H9 (cell line): ENCODE results near the gene LPCAT3. TPM values are rescaled to one million over a fixed set of nuclear protein-coding genes. Genes with fewer than 3 reads are reported as not detected.

Experiments
- DNase-seq: peaks from one replicate; pipeline ENCODE4 v3.0.0-alpha.2; 2017
- H2AFZ ChIP-seq: one replicate; pipeline ENCODE4 v1.6.1; 2013; ENCODE audit warnings: mild to moderate bottlenecking, low read length, control low read depth, moderate library complexity
- H2AK5ac ChIP-seq: 2 replicates; pipeline ENCODE4 v1.6.1; 2013; ENCODE audit warnings: low read length, control low read depth, mixed read lengths; ENCODE audit not compliant: insufficient read length
- H2BK120ac ChIP-seq: one replicate; pipeline ENCODE4 v1.6.1; 2013; ENCODE audit warnings: low read depth, mild to moderate bottlenecking, low read length, control low read depth, inconsistent platforms; ENCODE audit not compliant: poor library complexity, severe bottlenecking
- H2BK12ac ChIP-seq: 2 replicates; pipeline ENCODE4 v1.6.1; 2013; ENCODE audit warnings: low read length, control low read depth, mixed read lengths, low read depth; ENCODE audit not compliant: insufficient read length
- H2BK15ac ChIP-seq: 2 replicates; pipeline ENCODE4 v1.6.1; 2013; ENCODE audit warnings: low read depth, low read length, control low read depth
- H2BK20ac ChIP-seq: one replicate; pipeline ENCODE4 v1.6.1; 2013; ENCODE audit warnings: low read depth, mild to moderate bottlenecking, low read length, control low read depth, inconsistent platforms; ENCODE audit not compliant: poor library complexity, severe bottlenecking
- H2BK5ac ChIP-seq: 2 replicates; pipeline ENCODE4 v1.6.1; 2013; ENCODE audit warnings: low read length, control low read depth, mixed read lengths; ENCODE audit not compliant: insufficient read length
- H3K14ac ChIP-seq: 2 replicates; pipeline ENCODE4 v1.6.1; 2013; ENCODE audit warnings: low read length, control low read depth; ENCODE audit not compliant: insufficient read depth
- H3K18ac ChIP-seq: 2 replicates; pipeline ENCODE4 v1.6.1; 2013; ENCODE audit warnings: low read depth, mild to moderate bottlenecking, mixed read lengths, low read length, control low read depth; ENCODE audit not compliant: insufficient read length
- H3K23ac ChIP-seq: 2 replicates; pipeline ENCODE4 v1.6.1; 2013; ENCODE audit warnings: low read length, control low read depth, mixed read lengths, low read depth; ENCODE audit not compliant: insufficient read length
- H3K23me2 ChIP-seq: 2 replicates; pipeline ENCODE4 v1.6.1; 2013; ENCODE audit warnings: low read depth, mild to moderate bottlenecking, mixed read lengths, low read length, control low read depth; ENCODE audit not compliant: insufficient read length, poor library complexity, severe bottlenecking
- H3K27ac ChIP-seq: 2 replicates; pipeline ENCODE4 v1.5.1; 2013; ENCODE audit warnings: low read length, control low read depth, mixed read lengths, low read depth; ENCODE audit not compliant: insufficient read length
- H3K27me3 ChIP-seq: 2 replicates; pipeline ENCODE4 v1.6.1; 2013; ENCODE audit warnings: low read length, control low read depth, inconsistent platforms; ENCODE audit not compliant: insufficient read depth
- H3K4ac ChIP-seq: 2 replicates; pipeline ENCODE4 v1.6.1; 2013; ENCODE audit warnings: low read depth, mild to moderate bottlenecking, control low read depth, inconsistent platforms, low read length, moderate library complexity
- H3K4me1 ChIP-seq: 2 replicates; pipeline ENCODE4 v1.6.1; 2013; ENCODE audit warnings: low read length, control low read depth, inconsistent platforms; ENCODE audit not compliant: insufficient read depth
- H3K4me2 ChIP-seq: 2 replicates; pipeline ENCODE4 v1.6.1; 2013; ENCODE audit warnings: low read length, control low read depth, mixed read lengths; ENCODE audit not compliant: insufficient read length, insufficient read depth
- H3K56ac ChIP-seq: 2 replicates; pipeline ENCODE4 v1.6.1; 2013; ENCODE audit warnings: low read depth, mild to moderate bottlenecking, mixed read lengths, low read length, control low read depth; ENCODE audit not compliant: insufficient read length
- H3K79me1 ChIP-seq: 2 replicates; pipeline ENCODE4 v1.6.1; 2013; ENCODE audit warnings: low read depth, mild to moderate bottlenecking, moderate library complexity, low read length, control low read depth, inconsistent platforms; ENCODE audit not compliant: insufficient read depth, poor library complexity, severe bottlenecking
- H3K79me2 ChIP-seq: 2 replicates; pipeline ENCODE4 v1.6.1; 2013; ENCODE audit warnings: low read length, control low read depth, inconsistent platforms; ENCODE audit not compliant: insufficient read depth
- H3K9ac ChIP-seq: 2 replicates; pipeline ENCODE4 v1.6.1; 2013; ENCODE audit warnings: low read length, control low read depth, mixed read lengths; ENCODE audit not compliant: insufficient read length; ENCODE audit errors: extremely low read depth
- H3K9me3 ChIP-seq: one replicate; pipeline ENCODE4 v1.6.1; 2013; ENCODE audit warnings: low read depth, low read length, inconsistent platforms; ENCODE audit not compliant: control insufficient read depth
- H3T11ph ChIP-seq: one replicate; pipeline ENCODE4 v1.6.1; 2013; ENCODE audit warnings: mild to moderate bottlenecking, low read length, control low read depth, inconsistent platforms
- H4K20me1 ChIP-seq: one replicate; pipeline ENCODE4 v1.6.1; 2013; ENCODE audit not compliant: control insufficient read depth, insufficient read length, insufficient read depth
- H4K5ac ChIP-seq: 2 replicates; pipeline ENCODE4 v1.6.1; 2013; ENCODE audit warnings: low read depth, mild to moderate bottlenecking, mixed read lengths, low read length, control low read depth; ENCODE audit not compliant: insufficient read length
- H4K8ac ChIP-seq: replicated peaks from 2 replicates; pipeline ENCODE4 v1.6.1; 2013; ENCODE audit warnings: low read length, control low read depth, mixed read lengths, low read depth; ENCODE audit not compliant: insufficient read length
- H4K91ac ChIP-seq: 2 replicates; pipeline ENCODE4 v1.6.1; 2013; ENCODE audit warnings: low read depth, mild to moderate bottlenecking, moderate library complexity, mixed read lengths, low read length, control low read depth; ENCODE audit not compliant: insufficient read length
- H3K27ac Mint-ChIP-seq, 3 experiments: 2 replicates in 2 of 3; 3 replicates in 1 of 3; pipeline ENCODE4 v1.8.0; 2020 to 2021; ENCODE audit warnings: mixed read lengths in 3 of 3, mild to moderate bottlenecking in 1 of 3, moderate library complexity in 1 of 3
- H3K27me3 Mint-ChIP-seq: 2 replicates; pipeline ENCODE4 v1.8.0; 2021; ENCODE audit warnings: low read depth, mild to moderate bottlenecking, moderate library complexity, mixed read lengths
- H3K36me3 Mint-ChIP-seq, 3 experiments: 2 replicates in 2 of 3; 3 replicates in 1 of 3; pipeline ENCODE4 v1.8.0; 2020 to 2021; ENCODE audit warnings: low read depth in 3 of 3, mixed read lengths in 3 of 3; ENCODE audit not compliant: insufficient read depth in 1 of 3
- H3K4me1 Mint-ChIP-seq, 2 experiments: 2 replicates each; pipeline ENCODE4 v1.8.0; 2020; ENCODE audit warnings: mixed read lengths in 2 of 2
- H3K4me3 Mint-ChIP-seq, 2 experiments: 2 replicates in 1 of 2; 3 replicates in 1 of 2; pipeline ENCODE4 v1.8.0; 2020 to 2021; ENCODE audit warnings: mild to moderate bottlenecking in 2 of 2, mixed read lengths in 2 of 2, moderate library complexity in 1 of 2
- H3K9me3 Mint-ChIP-seq, 2 experiments: 2 replicates in 1 of 2; 3 replicates in 1 of 2; pipeline ENCODE4 v1.8.0; 2020; ENCODE audit warnings: mild to moderate bottlenecking in 2 of 2, mixed read lengths in 2 of 2, moderate library complexity in 1 of 2
- WGBS: extraction: QIAGEN DNeasy Blood & Tissue Kit; methylation state at CpG from one replicate; pipeline ENCODE4 v1.1.7; 2013; ENCODE audit warnings: missing lambda C conversion rate, low lambda C conversion rate, mixed read lengths; ENCODE audit not compliant: insufficient read length; ENCODE audit errors: extremely low coverage; 5-methylcytosine and 5-hydroxymethylcytosine counted together
- total RNA-seq: library from RNA; stranded (reverse); gene quantifications from 2 replicates; pipeline ENCODE4 v1.2.1, GENCODE V29; 2021
- TF ChIP-seq, protein P1 (sequence below): fragments of 200-600 bp; sonication (generic); conservative IDR thresholded peaks from 3 replicates; pipeline ENCODE4 v1.8.0; 2021; ENCODE audit warnings: antibody characterized with exemption, mild to moderate bottlenecking

The LPCAT3 gene
- total RNA-seq, 1 experiment from 2014 or later = 47.7 TPM

DNA sequence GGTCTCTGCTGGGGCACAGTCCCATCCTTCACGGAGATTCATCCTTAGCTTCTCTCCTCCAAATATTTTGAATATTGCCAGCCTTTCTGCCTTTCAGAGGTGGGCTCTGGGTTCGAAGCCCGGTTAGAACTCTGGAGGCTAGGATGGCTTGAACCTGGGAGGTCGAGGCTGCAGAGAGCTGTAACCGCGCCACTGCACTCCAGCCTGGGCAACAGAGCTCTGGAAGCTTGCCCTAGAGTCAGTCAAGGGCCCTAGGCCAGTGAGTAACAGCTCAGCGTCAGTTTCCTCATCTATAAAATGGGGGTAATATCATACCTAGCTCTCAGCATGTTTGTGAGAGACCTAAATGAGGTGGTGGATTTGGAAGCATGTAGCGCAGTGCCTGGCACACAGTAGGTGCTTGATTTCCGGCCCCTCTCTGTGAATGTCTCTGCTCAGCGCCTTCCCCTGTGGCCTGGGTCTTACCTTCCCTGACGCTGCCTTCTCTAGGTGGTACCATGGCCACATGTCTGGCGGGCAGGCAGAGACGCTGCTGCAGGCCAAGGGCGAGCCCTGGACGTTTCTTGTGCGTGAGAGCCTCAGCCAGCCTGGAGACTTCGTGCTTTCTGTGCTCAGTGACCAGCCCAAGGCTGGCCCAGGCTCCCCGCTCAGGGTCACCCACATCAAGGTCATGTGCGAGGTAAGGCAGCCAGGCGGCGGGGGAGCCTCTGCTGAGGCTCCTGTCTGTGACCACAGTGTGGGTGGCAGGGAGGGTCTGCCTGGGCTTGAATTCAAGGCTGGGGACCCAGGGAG, 63.8 kb downstream of the LPCAT3 start:
- H3K4me3 Mint-ChIP-seq = no peak overlapping the region

More for the DNA sequence above, 63.8 kb downstream of the LPCAT3 start:
- Histone ChIP-seq H2AK5ac (no peak overlapping the region), H3K56ac (no peak overlapping the region), H3K79me1 (no peaks in the 10 kb centered on the region), H3K4me1 (peaks cover 2% of the 10 kb centered on the region; the same call in 1 of the 2 replicates), H3K23me2 (no peaks in the 10 kb centered on the region), H3K23ac (no peak overlapping the region), H3K9ac (no peak overlapping the region), H2BK20ac (no peak overlapping the region), H3K4me2 (no peak overlapping the region), H2BK5ac (no peak overlapping the region), H4K91ac (no peak overlapping the region), H3K14ac (no peak overlapping the region), H4K20me1 (no peaks in the 10 kb centered on the region), H2AFZ (no peak overlapping the region), H3K18ac (no peak overlapping the region), H4K8ac (no peak overlapping the region), H4K5ac (no peak overlapping the region), H3K27ac (no peak overlapping the region), H3K27me3 (no peaks in the 10 kb centered on the region), H2BK15ac (no peak overlapping the region), H3K9me3 (no peaks in the 10 kb centered on the region), H2BK12ac (no peak overlapping the region), H3T11ph (no peak overlapping the region), H3K79me2 (no peaks in the 10 kb centered on the region), H3K4ac (no peak overlapping the region), H2BK120ac (no peak overlapping the region)
- TF ChIP-seq, protein P1, sequence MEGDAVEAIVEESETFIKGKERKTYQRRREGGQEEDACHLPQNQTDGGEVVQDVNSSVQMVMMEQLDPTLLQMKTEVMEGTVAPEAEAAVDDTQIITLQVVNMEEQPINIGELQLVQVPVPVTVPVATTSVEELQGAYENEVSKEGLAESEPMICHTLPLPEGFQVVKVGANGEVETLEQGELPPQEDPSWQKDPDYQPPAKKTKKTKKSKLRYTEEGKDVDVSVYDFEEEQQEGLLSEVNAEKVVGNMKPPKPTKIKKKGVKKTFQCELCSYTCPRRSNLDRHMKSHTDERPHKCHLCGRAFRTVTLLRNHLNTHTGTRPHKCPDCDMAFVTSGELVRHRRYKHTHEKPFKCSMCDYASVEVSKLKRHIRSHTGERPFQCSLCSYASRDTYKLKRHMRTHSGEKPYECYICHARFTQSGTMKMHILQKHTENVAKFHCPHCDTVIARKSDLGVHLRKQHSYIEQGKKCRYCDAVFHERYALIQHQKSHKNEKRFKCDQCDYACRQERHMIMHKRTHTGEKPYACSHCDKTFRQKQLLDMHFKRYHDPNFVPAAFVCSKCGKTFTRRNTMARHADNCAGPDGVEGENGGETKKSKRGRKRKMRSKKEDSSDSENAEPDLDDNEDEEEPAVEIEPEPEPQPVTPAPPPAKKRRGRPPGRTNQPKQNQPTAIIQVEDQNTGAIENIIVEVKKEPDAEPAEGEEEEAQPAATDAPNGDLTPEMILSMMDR = no peak
- Mint-ChIP-seq H3K9me3 (no peaks in the 10 kb centered on the region), H3K36me3 (peaks cover 0 to 6% (median 0%) of the 10 kb centered on the region in 3 experiments; a peak in 4 of 7 replicates), H3K4me1 (peaks cover 19 to 33% of the 10 kb centered on the region in 2 experiments), H3K27ac (peak overlapping the region; percentile 40 to 65 (median 49); a peak in 4 of 7 replicates), H3K27me3 (no peaks in the 10 kb centered on the region; the same call in 1 of the 2 replicates)
- DNase-seq = no peak
- no CpG with 5 or more reads among the region's 21 CpGs for WGBS
